ENCODE data around the gene RYR2.

- TF ChIP-seq CTCF (IDR thresholded peaks at IDR 0.05), result no peak
- TF ChIP-seq POLR2AphosphoS5 (IDR thresholded peaks at IDR 0.05), result no peak
These were observed 767.1 kb downstream of the RYR2 start for GRCh38 chr1:237809099-237809498.

All from suprapubic skin (tissue), 3 donors.